Calu3 (cell line): ENCODE data around the gene ASB9. TPM values are rescaled to one million over a fixed set of nuclear protein-coding genes. Genes with fewer than 3 reads are reported as not detected.
"Not testable (repeated sequence)": the region's sequence is repeated elsewhere in the genome, so short reads cannot be mapped to it uniquely, and the experiment has no call there.

ENCODE experiments used
- BruUV-seq: library from RNA; stranded (reverse); fragments of 400-500 nt; replicated peaks from 2 replicates; lab custom pipeline; 2021; lab: Mats Ljungman, UMichigan
- CTCF ChIA-PET: fragments of 300-600 bp; sonication (Branson Sonifier 250); formaldehyde crosslinking; loops from one replicate; lab custom pipeline; 2022; ENCODE audit warnings: antibody characterized with exemption; lab: Charles Lee
- DNase-seq: peaks from one replicate; pipeline ENCODE4 v3.0.0; 2022
- H3K27ac Mint-ChIP-seq: one replicate; pipeline ENCODE4 v1.8.0; 2022; ENCODE audit warnings: mixed read lengths; ENCODE audit not compliant: unreplicated experiment
- H3K27me3 Mint-ChIP-seq: one replicate; pipeline ENCODE4 v1.8.0; 2022; ENCODE audit warnings: mixed read lengths; ENCODE audit not compliant: unreplicated experiment
- H3K36me3 Mint-ChIP-seq: one replicate; pipeline ENCODE4 v1.8.0; 2022; ENCODE audit warnings: mild to moderate bottlenecking, moderate library complexity, mixed read lengths; ENCODE audit not compliant: insufficient read depth, unreplicated experiment
- H3K4me1 Mint-ChIP-seq: one replicate; pipeline ENCODE4 v1.8.0; 2022; ENCODE audit warnings: mild to moderate bottlenecking, low read depth, mixed read lengths; ENCODE audit not compliant: unreplicated experiment
- H3K4me3 Mint-ChIP-seq: one replicate; pipeline ENCODE4 v1.8.0; 2022; ENCODE audit warnings: mild to moderate bottlenecking, low read depth, moderate library complexity, mixed read lengths; ENCODE audit not compliant: unreplicated experiment
- H3K9me3 Mint-ChIP-seq: one replicate; pipeline ENCODE4 v1.8.0; 2022; ENCODE audit warnings: low read depth, mixed read lengths; ENCODE audit not compliant: unreplicated experiment
- CTCF ChIP-seq: fragments of 200-600 bp; IDR thresholded peaks from one replicate; pipeline ENCODE4 v1.8.0; 2022; ENCODE audit warnings: antibody characterized with exemption; ENCODE audit not compliant: unreplicated experiment
- intact Hi-C: fragments of 100-400 bp; cut with micrococcal nuclease; formaldehyde crosslinking; loops from one replicate; pipeline ENCODE4 v1.10.0; 2022; ENCODE audit not compliant: unreplicated experiment
- total RNA-seq: library from RNA; stranded (reverse); gene quantifications from 2 replicates; pipeline ENCODE4 v1.2.3, GENCODE V29; 2022

The ASB9 gene
- total RNA-seq, 1 experiment from 2014 or later: 12.2 TPM

GRCh38 chrX:15292861-15293260 is 23.0 kb upstream of the ASB9 start:
- Mint-ChIP-seq H3K4me1 (peaks cover 11% of the 10 kb centered on the region), H3K4me3 (no peak overlapping the region), H3K9me3 (no peaks in the 10 kb centered on the region), H3K27ac (no peak overlapping the region), H3K27me3 (no peaks in the 10 kb centered on the region), H3K36me3 (no peaks in the 10 kb centered on the region)
- BruUV-seq: no TSS peak
- intact Hi-C loops: no loop called here
- TF ChIP-seq CTCF: no peak
- no peak for DNase-seq
- CTCF ChIA-PET: no interaction called here

DNA sequence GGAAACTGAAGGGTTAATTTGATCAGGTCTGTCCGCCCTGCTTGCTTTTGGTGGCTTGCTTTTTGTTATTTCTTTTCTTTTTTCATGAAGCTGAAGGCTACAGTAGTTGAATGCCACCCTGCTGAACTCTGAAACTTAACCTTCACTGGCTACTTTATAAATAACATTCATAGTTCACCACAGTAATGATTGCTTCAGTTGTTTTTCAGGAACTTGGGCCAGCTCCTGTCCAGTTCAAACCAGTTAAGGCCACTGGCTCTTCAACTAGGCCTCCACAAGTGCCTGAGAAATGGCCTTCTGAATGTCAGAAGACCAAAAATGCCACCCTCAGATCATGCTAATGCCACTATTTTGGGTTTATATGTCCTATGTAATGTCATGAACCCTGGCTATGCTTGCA is 7.7 kb upstream of the ASB9 start:
- no peak for DNase-seq
- Mint-ChIP-seq H3K9me3 (no peaks in the 10 kb centered on the region), H3K36me3 (no peaks in the 10 kb centered on the region), H3K4me3 (no peak overlapping the region), H3K4me1 (no peaks in the 10 kb centered on the region), H3K27me3 (no peaks in the 10 kb centered on the region), H3K27ac (no peak overlapping the region)
- no TSS peak for BruUV-seq
- CTCF ChIA-PET: no interaction called here
- no peak for TF ChIP-seq CTCF
- intact Hi-C loops: no loop called here

DNA sequence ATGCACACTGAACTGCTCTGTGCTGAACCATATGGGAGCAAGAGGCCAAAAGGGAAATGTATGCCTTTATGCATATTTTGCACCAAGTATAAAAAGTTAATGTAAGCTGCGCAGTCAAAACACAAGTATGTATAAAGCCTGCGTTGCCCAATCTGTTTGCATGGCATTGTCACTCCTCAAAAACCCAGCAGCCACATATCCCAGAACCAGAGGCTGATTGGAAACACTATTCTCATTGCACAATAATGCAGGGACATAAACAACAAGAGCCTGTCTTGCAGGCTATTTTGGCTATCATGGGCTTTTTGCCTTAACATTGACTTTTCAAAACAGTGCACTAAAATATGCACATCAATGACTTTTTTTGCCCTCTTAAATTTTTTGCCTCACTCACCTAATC is 5.1 kb upstream of the ASB9 start:
- Mint-ChIP-seq H3K4me1 (peaks cover 5% of the 10 kb centered on the region), H3K27me3 (no peaks in the 10 kb centered on the region), H3K4me3 (no peak overlapping the region), H3K9me3 (no peaks in the 10 kb centered on the region), H3K36me3 (peaks cover 3% of the 10 kb centered on the region), H3K27ac (no peak overlapping the region)
- CTCF ChIA-PET: no interaction called here
- no peak for DNase-seq
- intact Hi-C loops: no loop called here
- BruUV-seq: no TSS peak
- no peak for TF ChIP-seq CTCF

- H3K36me3 Mint-ChIP-seq, BruUV-seq, H3K9me3 Mint-ChIP-seq, CTCF ChIA-PET, DNase-seq, H3K27me3 Mint-ChIP-seq, H3K4me3 Mint-ChIP-seq, H3K27ac Mint-ChIP-seq, intact Hi-C loops: not testable (repeated sequence)
- peaks cover 11% of the 10 kb centered on the region for H3K4me1 Mint-ChIP-seq
Measured at GRCh38 chrX:15273275-15273674, 3.4 kb upstream of the ASB9 start.

DNA sequence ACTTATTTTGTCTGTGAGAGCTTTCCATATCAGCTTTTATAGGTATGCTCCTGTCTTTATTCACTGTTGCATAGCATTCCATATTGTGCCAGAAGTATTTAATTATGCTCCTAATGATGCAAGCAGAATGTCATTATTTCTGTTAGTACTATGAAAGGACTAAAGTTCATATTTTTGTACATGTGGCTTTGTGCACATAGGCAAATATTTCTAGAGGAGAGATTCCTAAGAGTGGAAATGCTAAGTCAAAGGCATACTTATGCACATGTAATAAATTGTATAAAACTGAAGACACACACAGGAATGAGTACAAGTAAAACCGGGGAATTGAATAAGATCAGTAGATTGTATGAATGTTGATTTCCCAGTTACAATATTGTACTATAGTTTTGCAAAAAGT is 1.9 kb upstream of the ASB9 start:
- no peak overlapping the region for H3K4me3 Mint-ChIP-seq
- CTCF ChIA-PET: no interaction called here
- intact Hi-C loops: no loop called here
- peaks cover 11% of the 10 kb centered on the region for H3K4me1 Mint-ChIP-seq
- no peaks in the 10 kb centered on the region for H3K9me3 Mint-ChIP-seq
- H3K27me3 Mint-ChIP-seq: no peaks in the 10 kb centered on the region
- H3K27ac Mint-ChIP-seq: no peak overlapping the region
- BruUV-seq: no TSS peak
- DNase-seq: no peak
- TF ChIP-seq CTCF: no peak
- peaks cover 9% of the 10 kb centered on the region for H3K36me3 Mint-ChIP-seq
